Astrocyte (in vitro differentiated cells and primary cell): ENCODE results near the gene COG5. TPM values are rescaled to one million over a fixed set of nuclear protein-coding genes. Genes with fewer than 3 reads are reported as not detected.

Experiments
- DNase-seq: peaks from one replicate; pipeline ENCODE4 v3.0.0-alpha.2; 2010; ENCODE audit warnings: low read depth
- FAIRE-seq: peaks from 2 replicates; lab custom pipeline; 2011; peaks lifted over from hg19 to GRCh38; lab: Jason Lieb, UNC
- H2AFZ ChIP-seq: 2 replicates; pipeline ENCODE4 v1.6.0; 2012; ENCODE audit warnings: low read depth, low read length, inconsistent platforms
- H3K27ac ChIP-seq: 2 replicates; pipeline ENCODE4 v1.5.1; 2011; ENCODE audit warnings: low read depth, low read length, inconsistent platforms
- H3K27me3 ChIP-seq: 2 replicates; pipeline ENCODE4 v1.6.0; 2011; ENCODE audit warnings: low read length, inconsistent platforms; ENCODE audit not compliant: insufficient read depth
- H3K36me3 ChIP-seq: 2 replicates; pipeline ENCODE4 v1.5.1; 2011; ENCODE audit warnings: low read length, inconsistent platforms; ENCODE audit not compliant: insufficient read depth
- H3K4me1 ChIP-seq: 2 replicates; pipeline ENCODE4 v1.5.1; 2011; ENCODE audit warnings: low read length, inconsistent platforms; ENCODE audit not compliant: insufficient read depth
- H3K4me2 ChIP-seq: 2 replicates; pipeline ENCODE4 v1.6.0; 2012; ENCODE audit warnings: low read length, inconsistent platforms
- H3K4me3 ChIP-seq: 2 replicates; pipeline ENCODE4 v1.5.1; 2011; ENCODE audit warnings: low read depth, mild to moderate bottlenecking, low read length, inconsistent platforms; ENCODE audit not compliant: insufficient read depth
- H3K79me2 ChIP-seq: 2 replicates; pipeline ENCODE4 v1.6.0; 2012; ENCODE audit warnings: mild to moderate bottlenecking, low read length, inconsistent platforms; ENCODE audit not compliant: insufficient read depth
- H3K9ac ChIP-seq: 2 replicates; pipeline ENCODE4 v1.6.0; 2012; ENCODE audit warnings: mild to moderate bottlenecking, low read length, inconsistent platforms
- H3K9me3 ChIP-seq: 2 replicates; pipeline ENCODE4 v1.5.1; 2012; ENCODE audit warnings: low read depth, mild to moderate bottlenecking, low read length, inconsistent platforms; ENCODE audit not compliant: insufficient read depth
- H4K20me1 ChIP-seq: 2 replicates; pipeline ENCODE4 v1.6.0; 2012; ENCODE audit warnings: low read length, inconsistent platforms; ENCODE audit not compliant: insufficient read depth
- H3K27ac Mint-ChIP-seq: one replicate; pipeline ENCODE4 v1.8.0; 2021; ENCODE audit warnings: mild to moderate bottlenecking, mixed read lengths; ENCODE audit not compliant: unreplicated experiment
- H3K27me3 Mint-ChIP-seq: one replicate; pipeline ENCODE4 v1.8.0; 2021; ENCODE audit warnings: low read depth, mixed read lengths; ENCODE audit not compliant: unreplicated experiment
- H3K36me3 Mint-ChIP-seq: one replicate; pipeline ENCODE4 v1.8.0; 2021; ENCODE audit warnings: low read depth, mixed read lengths; ENCODE audit not compliant: unreplicated experiment
- H3K4me1 Mint-ChIP-seq: one replicate; pipeline ENCODE4 v1.8.0; 2021; ENCODE audit warnings: low read depth, mixed read lengths; ENCODE audit not compliant: unreplicated experiment
- H3K4me3 Mint-ChIP-seq: one replicate; pipeline ENCODE4 v1.8.0; 2021; ENCODE audit warnings: mild to moderate bottlenecking, moderate library complexity, mixed read lengths; ENCODE audit not compliant: unreplicated experiment
- H3K9me3 Mint-ChIP-seq: one replicate; pipeline ENCODE4 v1.8.0; 2021; ENCODE audit warnings: mild to moderate bottlenecking, mixed read lengths; ENCODE audit not compliant: unreplicated experiment
- CTCF ChIP-seq: IDR thresholded peaks from 2 replicates; pipeline ENCODE4 v1.5.1; 2011; ENCODE audit warnings: low read depth, mild to moderate bottlenecking, inconsistent platforms, low read length, moderate library complexity; ENCODE audit not compliant: insufficient read depth
- EZH2 ChIP-seq: IDR thresholded peaks from 2 replicates; pipeline ENCODE4 v1.6.1; 2012; ENCODE audit warnings: mild to moderate bottlenecking, low read length, inconsistent platforms; ENCODE audit not compliant: insufficient read depth
- total RNA-seq: library from RNA; stranded (reverse); gene quantifications from 2 replicates; pipeline ENCODE4 v1.2.1, GENCODE V29; 2021

COG5 gene
- total RNA-seq, 1 donor from 2014 or later, result 57.1 TPM

- peaks cover 10% of the 10 kb centered on the region for H3K79me2 ChIP-seq
- H3K27me3 Mint-ChIP-seq, result no peaks in the 10 kb centered on the region
Observed at GRCh38 chr7:107526672-107527071, 37.0 kb downstream of the COG5 start.

GRCh38 chr7:107506674-107507339, 56.9 kb downstream of the COG5 start:
- H3K27ac ChIP-seq, result no peak overlapping the region
- FAIRE-seq (no peak), DNase-seq (no peak)
- no peak overlapping the region for H3K4me3 ChIP-seq
- H3K36me3 ChIP-seq, result no peaks in the 10 kb centered on the region
- Mint-ChIP-seq H3K9me3 (peaks cover 8% of the 10 kb centered on the region), H3K27me3 (no peaks in the 10 kb centered on the region), H3K27ac (no peak overlapping the region), H3K4me3 (no peak overlapping the region), H3K36me3 (peaks cover 13% of the 10 kb centered on the region), H3K4me1 (peaks cover 10% of the 10 kb centered on the region)
- no peaks in the 10 kb centered on the region for H3K27me3 ChIP-seq
- no peak overlapping the region for H3K9ac ChIP-seq
- H3K79me2 ChIP-seq, result no peaks in the 10 kb centered on the region
- no peaks in the 10 kb centered on the region for H3K4me1 ChIP-seq
- H4K20me1 ChIP-seq, result peaks cover 18% of the 10 kb centered on the region
- TF ChIP-seq EZH2 (no peak), CTCF (no peak)
- no peak overlapping the region for H3K4me2 ChIP-seq
- H3K9me3 ChIP-seq, result no peaks in the 10 kb centered on the region
- H2AFZ ChIP-seq, result no peak overlapping the region

More at GRCh38 chr7:107526672-107527071, 37.0 kb downstream of the COG5 start:
- no peak for DNase-seq
- no peaks in the 10 kb centered on the region for H3K9me3 Mint-ChIP-seq
- Histone ChIP-seq H4K20me1 (peaks cover 12% of the 10 kb centered on the region), H3K27ac (no peak overlapping the region), H3K4me1 (peaks cover 8% of the 10 kb centered on the region), H3K36me3 (peaks cover 2% of the 10 kb centered on the region), H3K4me2 (no peak overlapping the region), H3K9me3 (no peaks in the 10 kb centered on the region), H2AFZ (no peak overlapping the region), H3K4me3 (no peak overlapping the region), H3K9ac (no peak overlapping the region), H3K27me3 (no peaks in the 10 kb centered on the region)
- H3K36me3 Mint-ChIP-seq, result peaks cover 5% of the 10 kb centered on the region
- H3K27ac Mint-ChIP-seq, result no peak overlapping the region
- no peak overlapping the region for H3K4me3 Mint-ChIP-seq
- peaks cover 9% of the 10 kb centered on the region for H3K4me1 Mint-ChIP-seq
- no peak for FAIRE-seq
- TF ChIP-seq EZH2 (no peak), CTCF (no peak)

- Histone ChIP-seq H3K79me2 (no peaks in the 10 kb centered on the region), H3K9me3 (no peaks in the 10 kb centered on the region), H3K4me1 (no peaks in the 10 kb centered on the region), H3K36me3 (no peaks in the 10 kb centered on the region), H3K4me3 (no peak overlapping the region), H3K9ac (no peak overlapping the region), H4K20me1 (peaks cover 18% of the 10 kb centered on the region), H2AFZ (no peak overlapping the region), H3K4me2 (no peak overlapping the region), H3K27me3 (no peaks in the 10 kb centered on the region), H3K27ac (no peak overlapping the region)
- no peak overlapping the region for H3K4me3 Mint-ChIP-seq
- no peak for DNase-seq
- no peaks in the 10 kb centered on the region for H3K27me3 Mint-ChIP-seq
- peaks cover 13% of the 10 kb centered on the region for H3K36me3 Mint-ChIP-seq
- TF ChIP-seq EZH2 (no peak), CTCF (no peak)
- H3K9me3 Mint-ChIP-seq, result peaks cover 8% of the 10 kb centered on the region
- no peak overlapping the region for H3K27ac Mint-ChIP-seq
- no peak for FAIRE-seq
- H3K4me1 Mint-ChIP-seq, result peaks cover 10% of the 10 kb centered on the region
Observed at GRCh38 chr7:107505997-107506673, 57.6 kb downstream of the COG5 start.
